ENCODE measurements around the gene FHOD3. TPM values are rescaled to one million over a fixed set of nuclear protein-coding genes. Genes with fewer than 3 reads are reported as not detected.
A peak's percentile ranks its signal among the peaks of the same experiment; 100 is the strongest.

The FHOD3 gene
- total and polyA plus RNA-seq, 7 donors = 5.4 to 98.2 (median 20.2) TPM

DNA sequence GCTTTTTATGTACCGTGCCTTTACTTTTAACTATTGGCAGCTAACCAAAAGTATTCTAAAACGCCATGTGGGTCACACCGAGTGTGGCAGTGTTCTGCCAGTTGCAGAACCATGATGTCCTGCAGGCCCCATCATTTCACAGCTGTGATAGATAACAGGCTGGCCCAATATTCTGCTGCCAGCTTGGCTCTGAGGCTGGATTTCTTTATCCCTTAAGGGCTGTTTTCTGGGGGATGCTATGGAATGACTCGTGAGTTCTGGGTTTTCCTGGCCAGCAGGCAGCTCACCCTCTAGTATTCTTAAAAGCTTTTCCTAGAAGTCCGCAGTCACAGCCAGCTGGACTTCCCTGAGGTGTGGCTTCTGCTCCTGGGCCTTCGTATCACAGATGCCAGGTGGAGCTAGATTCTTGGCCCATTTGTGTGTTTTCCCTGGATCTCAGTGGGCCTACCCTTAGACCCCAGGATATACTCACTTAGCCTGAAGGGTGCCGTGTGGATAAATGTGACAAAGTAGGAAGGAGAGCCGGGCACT, 41.0 kb downstream of the FHOD3 start:
- Histone ChIP-seq H3K4me3 (no peak overlapping the region), H3K36me3 (ENCODE audit: insufficient read depth in 1 of 2, low read depth in 1 of 2) (no peaks in the 10 kb centered on the region), H3K4me1 (no peaks in the 10 kb centered on the region), H3K27ac (no peak overlapping the region), H3K9me3 (no peaks in the 10 kb centered on the region), H3K27me3 (ENCODE audit: insufficient read depth in 3 of 3, low read length in 2 of 3) (no peaks in the 10 kb centered on the region)
- ATAC-seq (peak in 3 of 4 donors; percentile 37 to 50 (median 45)), DNase-seq (no peak)
- TF ChIP-seq, protein P1, sequence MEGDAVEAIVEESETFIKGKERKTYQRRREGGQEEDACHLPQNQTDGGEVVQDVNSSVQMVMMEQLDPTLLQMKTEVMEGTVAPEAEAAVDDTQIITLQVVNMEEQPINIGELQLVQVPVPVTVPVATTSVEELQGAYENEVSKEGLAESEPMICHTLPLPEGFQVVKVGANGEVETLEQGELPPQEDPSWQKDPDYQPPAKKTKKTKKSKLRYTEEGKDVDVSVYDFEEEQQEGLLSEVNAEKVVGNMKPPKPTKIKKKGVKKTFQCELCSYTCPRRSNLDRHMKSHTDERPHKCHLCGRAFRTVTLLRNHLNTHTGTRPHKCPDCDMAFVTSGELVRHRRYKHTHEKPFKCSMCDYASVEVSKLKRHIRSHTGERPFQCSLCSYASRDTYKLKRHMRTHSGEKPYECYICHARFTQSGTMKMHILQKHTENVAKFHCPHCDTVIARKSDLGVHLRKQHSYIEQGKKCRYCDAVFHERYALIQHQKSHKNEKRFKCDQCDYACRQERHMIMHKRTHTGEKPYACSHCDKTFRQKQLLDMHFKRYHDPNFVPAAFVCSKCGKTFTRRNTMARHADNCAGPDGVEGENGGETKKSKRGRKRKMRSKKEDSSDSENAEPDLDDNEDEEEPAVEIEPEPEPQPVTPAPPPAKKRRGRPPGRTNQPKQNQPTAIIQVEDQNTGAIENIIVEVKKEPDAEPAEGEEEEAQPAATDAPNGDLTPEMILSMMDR (IDR thresholded peaks at IDR 0.05) = no peak
- WGBS, 3 donors = 44 to 65% (median 46%) methylated on average over 8 of the region's 8 CpGs
- intact Hi-C loops (cut with DNase I) = loop anchor here in 1 of 2 donors (5.0 kb wide), 2 partner anchors 39 to 461 kb away; no protein-coding TSS in a partner anchor

DNA sequence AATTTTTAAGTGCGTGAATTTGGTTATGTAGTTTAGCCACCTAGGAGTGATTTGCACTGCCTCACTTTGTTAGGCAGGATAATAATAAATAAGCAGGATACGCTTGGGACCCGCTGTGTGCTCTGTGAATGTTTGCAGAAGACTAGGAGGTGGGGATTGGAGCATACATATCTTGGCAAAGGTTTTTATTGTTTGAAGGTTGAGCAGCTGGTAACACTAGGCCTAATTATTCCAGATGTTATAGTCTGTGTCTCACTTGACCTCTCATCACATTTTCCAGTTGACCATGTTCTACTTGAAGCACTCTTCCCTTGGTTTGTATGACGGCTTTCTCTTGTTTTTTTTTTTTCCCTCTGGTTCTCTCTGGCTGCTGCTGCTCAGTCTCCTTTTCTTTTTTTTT, 42.7 kb downstream of the FHOD3 start:
- ATAC-seq (no peak), DNase-seq (no peak)
- H3K27me3 ChIP-seq (ENCODE audit: insufficient read depth in 3 of 3, low read length in 2 of 3) = no peaks in the 10 kb centered on the region
- TF ChIP-seq, protein P1 (IDR thresholded peaks at IDR 0.05) = no peak
- no peaks in the 10 kb centered on the region for H3K4me1 ChIP-seq
- H3K27ac ChIP-seq = no peak overlapping the region
- no peaks in the 10 kb centered on the region for H3K36me3 ChIP-seq (ENCODE audit: insufficient read depth in 1 of 2, low read depth in 1 of 2)
- WGBS, 3 donors = 83 to 86% (median 84%) methylated on average over 4 of the region's 4 CpGs
- H3K9me3 ChIP-seq = no peaks in the 10 kb centered on the region
- intact Hi-C loops (cut with DNase I) = no loop called here
- no peak overlapping the region for H3K4me3 ChIP-seq

DNA sequence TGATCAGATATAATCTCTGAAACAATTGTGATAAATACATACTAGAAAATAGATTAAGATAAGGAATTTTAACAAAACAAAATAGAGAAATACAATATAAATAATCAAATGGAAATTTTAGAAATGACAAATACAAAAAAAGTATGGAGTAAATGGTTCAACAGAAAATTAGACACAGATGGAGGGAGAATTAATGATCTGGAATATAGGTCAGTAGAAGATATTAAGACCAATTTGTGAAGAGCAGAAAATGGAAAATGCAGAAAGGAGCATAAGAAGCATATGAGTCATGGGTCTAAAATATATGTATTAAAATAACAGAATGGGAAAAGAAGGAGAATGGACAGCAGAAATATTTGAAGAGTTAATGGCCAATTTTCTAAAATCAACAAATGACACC, 44.4 kb downstream of the FHOD3 start:
- no peak overlapping the region for H3K4me3 ChIP-seq
- no peak overlapping the region for H3K27ac ChIP-seq
- no peaks in the 10 kb centered on the region for H3K27me3 ChIP-seq (ENCODE audit: insufficient read depth in 3 of 3, low read length in 2 of 3)
- TF ChIP-seq, protein P1 (IDR thresholded peaks at IDR 0.05) = no peak
- no peaks in the 10 kb centered on the region for H3K36me3 ChIP-seq (ENCODE audit: insufficient read depth in 1 of 2, low read depth in 1 of 2)
- ATAC-seq (no peak), DNase-seq (no peak)
- intact Hi-C loops (cut with DNase I) = no loop called here
- H3K9me3 ChIP-seq = no peaks in the 10 kb centered on the region
- H3K4me1 ChIP-seq = no peaks in the 10 kb centered on the region

DNA sequence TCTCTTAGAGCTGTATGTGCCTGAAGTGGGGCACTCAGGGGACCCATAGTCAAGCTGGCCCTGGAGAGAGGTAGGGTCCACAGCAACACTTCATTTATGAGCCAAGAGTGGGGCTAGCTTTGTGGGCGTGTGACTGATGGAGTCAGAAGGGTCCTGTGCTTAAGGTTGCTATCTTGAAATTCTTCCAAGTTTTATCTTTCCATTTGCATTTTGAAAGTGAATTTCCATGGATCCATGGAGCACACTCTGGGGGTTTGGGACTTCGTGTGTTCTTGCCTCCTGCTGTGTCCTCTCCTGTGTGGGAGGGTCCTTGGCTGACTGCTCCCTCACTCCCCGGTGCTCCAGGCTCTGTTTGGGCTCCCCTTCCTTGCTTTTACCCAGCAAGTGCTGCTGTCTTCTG, 50.8 kb downstream of the FHOD3 start:
- H3K9me3 ChIP-seq = no peaks in the 10 kb centered on the region
- WGBS, 3 donors = 64 to 83% (median 71%) methylated on average over 3 of the region's 3 CpGs
- peak overlapping the region; percentile 83 for H3K27ac ChIP-seq
- TF ChIP-seq, protein P1 (IDR thresholded peaks at IDR 0.05) = no peak
- intact Hi-C loops (cut with DNase I) = no loop called here
- no peaks in the 10 kb centered on the region for H3K36me3 ChIP-seq (ENCODE audit: insufficient read depth in 1 of 2, low read depth in 1 of 2)
- DNase-seq (no peak), ATAC-seq (no peak)
- H3K4me1 ChIP-seq = peaks cover 29% of the 10 kb centered on the region
- H3K4me3 ChIP-seq = no peak overlapping the region
- H3K27me3 ChIP-seq (ENCODE audit: insufficient read depth in 3 of 3, low read length in 2 of 3) = no peaks in the 10 kb centered on the region

DNA sequence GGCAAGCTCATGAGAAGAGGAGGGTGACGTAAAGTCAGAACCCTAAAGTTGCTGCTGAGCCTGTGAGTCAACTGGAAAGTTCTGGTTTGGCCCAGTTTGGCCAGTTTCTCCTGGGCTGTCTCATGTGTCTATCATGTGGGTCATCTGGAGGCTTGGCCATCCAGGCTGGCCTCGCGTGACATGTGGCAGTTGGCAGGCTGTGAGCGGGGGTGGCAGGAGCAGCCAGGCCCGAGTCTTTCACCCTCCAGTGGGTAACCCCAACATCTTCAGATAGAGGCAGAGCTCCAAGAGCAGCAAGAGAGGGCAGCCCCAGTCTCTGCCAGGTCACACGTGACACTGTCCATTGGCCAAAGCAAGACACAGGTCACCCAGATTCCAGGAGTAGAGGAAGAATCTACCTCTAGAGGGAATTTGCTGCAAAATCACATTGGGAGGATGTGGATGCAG, 51.5 kb downstream of the FHOD3 start:
- peaks cover 29% of the 10 kb centered on the region for H3K4me1 ChIP-seq
- peak; percentile 52 to 70 (median 66) for ATAC-seq
- WGBS, 3 donors = 34 to 46% (median 34%) methylated on average over 6 of the region's 6 CpGs
- no peaks in the 10 kb centered on the region for H3K27me3 ChIP-seq (ENCODE audit: insufficient read depth in 3 of 3, low read length in 2 of 3)
- no peaks in the 10 kb centered on the region for H3K9me3 ChIP-seq
- no peaks in the 10 kb centered on the region for H3K36me3 ChIP-seq (ENCODE audit: insufficient read depth in 1 of 2, low read depth in 1 of 2)
- intact Hi-C loops (cut with DNase I) = no loop called here
- no peak overlapping the region for H3K4me3 ChIP-seq
- peak overlapping the region; percentile 83 for H3K27ac ChIP-seq
- DNase-seq = peak in 1 of 2 donors; percentile 65
- TF ChIP-seq, protein P1 (IDR thresholded peaks at IDR 0.05) = no peak
